HEK293 (cell line): Measurements from ENCODE around the gene BBC3.

Experiments used
- GFI1B ChIP-seq: fragments of 450-650 bp; formaldehyde crosslinking; IDR thresholded peaks from 2 replicates; pipeline ENCODE4 v1.5.1; 2016; ENCODE audit warnings: missing biosample characterization, missing genetic modification characterization
- GLI4 ChIP-seq: fragments of 450-650 bp; formaldehyde crosslinking; IDR thresholded peaks from 2 replicates; pipeline ENCODE4 v1.5.1; 2016; ENCODE audit warnings: missing biosample characterization, missing genetic modification characterization
- KLF8 ChIP-seq: fragments of 450-650 bp; formaldehyde crosslinking; IDR thresholded peaks from 2 replicates; pipeline ENCODE4 v1.5.1; 2016; ENCODE audit warnings: missing biosample characterization, missing genetic modification characterization
- KLF9 ChIP-seq: fragments of 450-650 bp; formaldehyde crosslinking; IDR thresholded peaks from 2 replicates; pipeline ENCODE4 v1.5.1; 2016; ENCODE audit warnings: missing biosample characterization, missing genetic modification characterization, low read depth
- SP3 ChIP-seq: fragments of 450-650 bp; formaldehyde crosslinking; IDR thresholded peaks from 2 replicates; pipeline ENCODE4 v1.5.1; 2016; ENCODE audit warnings: missing biosample characterization, missing genetic modification characterization
- ZBTB20 ChIP-seq: fragments of 450-650 bp; formaldehyde crosslinking; IDR thresholded peaks from 2 replicates; pipeline ENCODE4 v1.5.1; 2016; ENCODE audit warnings: missing biosample characterization, missing genetic modification characterization
- ZNF114 ChIP-seq: fragments of 450-650 bp; formaldehyde crosslinking; IDR thresholded peaks from 2 replicates; pipeline ENCODE4 v1.5.0; 2017; ENCODE audit warnings: missing biosample characterization, missing genetic modification characterization
- ZNF24 ChIP-seq: fragments of 450-650 bp; formaldehyde crosslinking; IDR thresholded peaks from 2 replicates; pipeline ENCODE4 v1.5.1; 2016; ENCODE audit warnings: missing biosample characterization, missing genetic modification characterization
- ZNF335 ChIP-seq: fragments of 450-650 bp; formaldehyde crosslinking; conservative IDR thresholded peaks from 2 replicates; pipeline ENCODE4 v1.5.1; 2016; ENCODE audit warnings: missing biosample characterization, missing genetic modification characterization
- ZNF501 ChIP-seq: fragments of 450-650 bp; formaldehyde crosslinking; IDR thresholded peaks from 2 replicates; pipeline ENCODE4 v1.5.1; 2016; ENCODE audit warnings: missing biosample characterization, missing genetic modification characterization
- ZNF624 ChIP-seq: fragments of 450-650 bp; formaldehyde crosslinking; IDR thresholded peaks from 2 replicates; pipeline ENCODE4 v1.5.1; 2017; ENCODE audit warnings: missing biosample characterization, missing genetic modification characterization
- ZNF792 ChIP-seq: fragments of 450-650 bp; formaldehyde crosslinking; IDR thresholded peaks from 2 replicates; pipeline ENCODE4 v1.5.1; 2016; ENCODE audit warnings: missing biosample characterization, missing genetic modification characterization
- TF ChIP-seq, protein P1 (sequence below): fragments of 450-650 bp; formaldehyde crosslinking; IDR thresholded peaks from 2 replicates; pipeline ENCODE4 v1.5.1; 2016; ENCODE audit warnings: missing biosample characterization, missing genetic modification characterization
- TF ChIP-seq, protein P2 (sequence below): fragments of 450-650 bp; formaldehyde crosslinking; IDR thresholded peaks from 2 replicates; pipeline ENCODE4 v1.5.1; 2016; ENCODE audit warnings: missing biosample characterization, missing genetic modification characterization
- TF ChIP-seq, protein P3 (sequence below): fragments of 450-650 bp; formaldehyde crosslinking; IDR thresholded peaks from 2 replicates; pipeline ENCODE4 v1.5.1; 2017; ENCODE audit warnings: missing biosample characterization, missing genetic modification characterization
- TF ChIP-seq, protein P4 (sequence below): fragments of 450-650 bp; formaldehyde crosslinking; IDR thresholded peaks from 2 replicates; pipeline ENCODE4 v1.5.1; 2016; ENCODE audit warnings: missing biosample characterization, missing genetic modification characterization
- TF ChIP-seq, protein P5 (sequence below): fragments of 450-650 bp; formaldehyde crosslinking; IDR thresholded peaks from 2 replicates; pipeline ENCODE4 v1.5.1; 2016; ENCODE audit warnings: missing biosample characterization, missing genetic modification characterization
- TF ChIP-seq, protein P6 (sequence below): fragments of 450-650 bp; formaldehyde crosslinking; IDR thresholded peaks from 2 replicates; pipeline ENCODE4 v1.5.1; 2016; ENCODE audit warnings: missing biosample characterization, missing genetic modification characterization
- TF ChIP-seq, protein P7 (sequence below): fragments of 450-650 bp; formaldehyde crosslinking; IDR thresholded peaks from 2 replicates; pipeline ENCODE4 v1.5.1; 2016; ENCODE audit warnings: missing biosample characterization, missing genetic modification characterization

Gene BBC3

DNA sequence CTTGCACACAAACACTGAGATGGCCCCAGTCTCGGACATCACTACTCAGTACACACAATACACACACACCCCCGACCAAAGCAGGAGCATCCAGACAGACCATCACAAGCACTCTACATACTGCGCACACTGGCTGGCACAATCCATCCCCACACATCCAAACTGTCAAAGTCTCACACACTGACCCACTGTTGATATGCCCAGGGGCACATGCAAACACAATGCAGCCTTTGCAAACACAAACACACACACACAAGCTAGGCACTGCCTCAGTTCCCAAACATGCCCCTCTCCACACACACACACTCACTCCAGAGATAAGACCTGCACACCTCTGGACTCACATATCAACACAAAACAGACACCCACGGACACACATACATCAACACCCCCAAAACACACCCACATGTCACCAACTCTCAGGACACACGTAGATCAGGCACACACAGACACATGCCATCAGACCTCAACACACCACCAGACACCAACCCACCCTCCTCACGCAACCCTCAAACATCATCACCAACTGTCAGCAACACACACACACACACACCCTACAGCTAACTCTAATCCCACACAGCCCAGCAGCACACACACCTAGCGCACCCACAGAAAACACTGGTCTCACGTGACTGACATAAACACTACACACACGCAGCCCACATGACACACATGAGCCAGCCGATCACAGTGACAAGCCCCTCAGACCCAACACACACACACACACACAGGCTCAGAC lies 1.9 kb downstream of the BBC3 start (continued):
- TF ChIP-seq ZNF114 (tag by site-specific recombination) (peak; percentile 69; the same call in 1 of the 2 replicates), GFI1B (tag by site-specific recombination) (0 out of 2 replicates have a peak, but pooled peaks have one; percentile 5), ZNF335 (tag by site-specific recombination) (peak; percentile 71; the same call in 1 of the 2 replicates), GLI4 (0 out of 2 replicates have a peak, but pooled peaks have one; percentile 23), ZNF792 (0 out of 2 replicates have a peak, but pooled peaks have one; percentile 65), ZNF24 (tag by site-specific recombination) (no peak), ZNF501 (tag by site-specific recombination) (peak; percentile 51; the same call in 1 of the 2 replicates), KLF9 (tag by site-specific recombination) (peak; percentile 91), ZNF624 (no peak), KLF8 (tag by site-specific recombination) (peak; percentile 76), ZBTB20 (tag by site-specific recombination) (0 out of 2 replicates have a peak, but pooled peaks have one; percentile 7), SP3 (no peak)
- TF ChIP-seq, protein P1, sequence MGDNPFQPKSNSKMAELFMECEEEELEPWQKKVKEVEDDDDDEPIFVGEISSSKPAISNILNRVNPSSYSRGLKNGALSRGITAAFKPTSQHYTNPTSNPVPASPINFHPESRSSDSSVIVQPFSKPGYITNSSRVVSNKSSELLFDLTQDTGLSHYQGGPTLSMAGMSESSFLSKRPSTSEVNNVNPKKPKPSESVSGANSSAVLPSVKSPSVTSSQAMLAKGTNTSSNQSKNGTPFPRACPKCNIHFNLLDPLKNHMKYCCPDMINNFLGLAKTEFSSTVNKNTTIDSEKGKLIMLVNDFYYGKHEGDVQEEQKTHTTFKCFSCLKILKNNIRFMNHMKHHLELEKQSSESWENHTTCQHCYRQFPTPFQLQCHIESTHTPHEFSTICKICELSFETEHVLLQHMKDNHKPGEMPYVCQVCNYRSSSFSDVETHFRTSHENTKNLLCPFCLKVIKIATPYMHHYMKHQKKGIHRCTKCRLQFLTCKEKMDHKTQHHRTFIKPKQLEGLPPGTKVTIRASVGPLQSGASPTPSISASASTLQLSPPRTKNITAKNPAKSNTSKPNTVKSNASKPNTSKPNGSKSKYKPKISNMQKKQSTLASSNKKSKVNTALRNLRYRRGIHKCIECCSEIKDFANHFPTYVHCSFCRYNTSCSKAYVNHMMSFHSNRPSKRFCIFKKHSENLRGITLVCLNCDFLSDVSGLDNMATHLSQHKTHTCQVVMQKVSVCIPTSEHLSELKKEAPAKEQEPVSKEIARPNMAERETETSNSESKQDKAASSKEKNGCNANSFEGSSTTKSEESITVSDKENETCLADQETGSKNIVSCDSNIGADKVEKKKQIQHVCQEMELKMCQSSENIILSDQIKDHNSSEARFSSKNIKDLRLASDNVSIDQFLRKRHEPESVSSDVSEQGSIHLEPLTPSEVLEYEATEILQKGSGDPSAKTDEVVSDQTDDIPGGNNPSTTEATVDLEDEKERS (tag by site-specific recombination) = peak; percentile 91
- TF ChIP-seq, protein P2, sequence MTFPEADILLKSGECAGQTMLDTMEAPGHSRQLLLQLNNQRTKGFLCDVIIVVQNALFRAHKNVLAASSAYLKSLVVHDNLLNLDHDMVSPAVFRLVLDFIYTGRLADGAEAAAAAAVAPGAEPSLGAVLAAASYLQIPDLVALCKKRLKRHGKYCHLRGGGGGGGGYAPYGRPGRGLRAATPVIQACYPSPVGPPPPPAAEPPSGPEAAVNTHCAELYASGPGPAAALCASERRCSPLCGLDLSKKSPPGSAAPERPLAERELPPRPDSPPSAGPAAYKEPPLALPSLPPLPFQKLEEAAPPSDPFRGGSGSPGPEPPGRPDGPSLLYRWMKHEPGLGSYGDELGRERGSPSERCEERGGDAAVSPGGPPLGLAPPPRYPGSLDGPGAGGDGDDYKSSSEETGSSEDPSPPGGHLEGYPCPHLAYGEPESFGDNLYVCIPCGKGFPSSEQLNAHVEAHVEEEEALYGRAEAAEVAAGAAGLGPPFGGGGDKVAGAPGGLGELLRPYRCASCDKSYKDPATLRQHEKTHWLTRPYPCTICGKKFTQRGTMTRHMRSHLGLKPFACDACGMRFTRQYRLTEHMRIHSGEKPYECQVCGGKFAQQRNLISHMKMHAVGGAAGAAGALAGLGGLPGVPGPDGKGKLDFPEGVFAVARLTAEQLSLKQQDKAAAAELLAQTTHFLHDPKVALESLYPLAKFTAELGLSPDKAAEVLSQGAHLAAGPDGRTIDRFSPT (tag by site-specific recombination) = peak; percentile 62; the same call in 1 of the 2 replicates
- TF ChIP-seq, protein P3, sequence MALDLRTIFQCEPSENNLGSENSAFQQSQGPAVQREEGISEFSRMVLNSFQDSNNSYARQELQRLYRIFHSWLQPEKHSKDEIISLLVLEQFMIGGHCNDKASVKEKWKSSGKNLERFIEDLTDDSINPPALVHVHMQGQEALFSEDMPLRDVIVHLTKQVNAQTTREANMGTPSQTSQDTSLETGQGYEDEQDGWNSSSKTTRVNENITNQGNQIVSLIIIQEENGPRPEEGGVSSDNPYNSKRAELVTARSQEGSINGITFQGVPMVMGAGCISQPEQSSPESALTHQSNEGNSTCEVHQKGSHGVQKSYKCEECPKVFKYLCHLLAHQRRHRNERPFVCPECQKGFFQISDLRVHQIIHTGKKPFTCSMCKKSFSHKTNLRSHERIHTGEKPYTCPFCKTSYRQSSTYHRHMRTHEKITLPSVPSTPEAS = peak; percentile 94
- TF ChIP-seq, protein P4, sequence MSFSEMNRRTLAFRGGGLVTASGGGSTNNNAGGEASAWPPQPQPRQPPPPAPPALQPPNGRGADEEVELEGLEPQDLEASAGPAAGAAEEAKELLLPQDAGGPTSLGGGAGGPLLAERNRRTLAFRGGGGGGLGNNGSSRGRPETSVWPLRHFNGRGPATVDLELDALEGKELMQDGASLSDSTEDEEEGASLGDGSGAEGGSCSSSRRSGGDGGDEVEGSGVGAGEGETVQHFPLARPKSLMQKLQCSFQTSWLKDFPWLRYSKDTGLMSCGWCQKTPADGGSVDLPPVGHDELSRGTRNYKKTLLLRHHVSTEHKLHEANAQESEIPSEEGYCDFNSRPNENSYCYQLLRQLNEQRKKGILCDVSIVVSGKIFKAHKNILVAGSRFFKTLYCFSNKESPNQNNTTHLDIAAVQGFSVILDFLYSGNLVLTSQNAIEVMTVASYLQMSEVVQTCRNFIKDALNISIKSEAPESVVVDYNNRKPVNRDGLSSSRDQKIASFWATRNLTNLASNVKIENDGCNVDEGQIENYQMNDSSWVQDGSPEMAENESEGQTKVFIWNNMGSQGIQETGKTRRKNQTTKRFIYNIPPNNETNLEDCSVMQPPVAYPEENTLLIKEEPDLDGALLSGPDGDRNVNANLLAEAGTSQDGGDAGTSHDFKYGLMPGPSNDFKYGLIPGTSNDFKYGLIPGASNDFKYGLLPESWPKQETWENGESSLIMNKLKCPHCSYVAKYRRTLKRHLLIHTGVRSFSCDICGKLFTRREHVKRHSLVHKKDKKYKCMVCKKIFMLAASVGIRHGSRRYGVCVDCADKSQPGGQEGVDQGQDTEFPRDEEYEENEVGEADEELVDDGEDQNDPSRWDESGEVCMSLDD = peak; percentile 97
- TF ChIP-seq, protein P5, sequence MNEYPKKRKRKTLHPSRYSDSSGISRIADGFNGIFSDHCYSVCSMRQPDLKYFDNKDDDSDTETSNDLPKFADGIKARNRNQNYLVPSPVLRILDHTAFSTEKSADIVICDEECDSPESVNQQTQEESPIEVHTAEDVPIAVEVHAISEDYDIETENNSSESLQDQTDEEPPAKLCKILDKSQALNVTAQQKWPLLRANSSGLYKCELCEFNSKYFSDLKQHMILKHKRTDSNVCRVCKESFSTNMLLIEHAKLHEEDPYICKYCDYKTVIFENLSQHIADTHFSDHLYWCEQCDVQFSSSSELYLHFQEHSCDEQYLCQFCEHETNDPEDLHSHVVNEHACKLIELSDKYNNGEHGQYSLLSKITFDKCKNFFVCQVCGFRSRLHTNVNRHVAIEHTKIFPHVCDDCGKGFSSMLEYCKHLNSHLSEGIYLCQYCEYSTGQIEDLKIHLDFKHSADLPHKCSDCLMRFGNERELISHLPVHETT = peak; percentile 61
- TF ChIP-seq, protein P6, sequence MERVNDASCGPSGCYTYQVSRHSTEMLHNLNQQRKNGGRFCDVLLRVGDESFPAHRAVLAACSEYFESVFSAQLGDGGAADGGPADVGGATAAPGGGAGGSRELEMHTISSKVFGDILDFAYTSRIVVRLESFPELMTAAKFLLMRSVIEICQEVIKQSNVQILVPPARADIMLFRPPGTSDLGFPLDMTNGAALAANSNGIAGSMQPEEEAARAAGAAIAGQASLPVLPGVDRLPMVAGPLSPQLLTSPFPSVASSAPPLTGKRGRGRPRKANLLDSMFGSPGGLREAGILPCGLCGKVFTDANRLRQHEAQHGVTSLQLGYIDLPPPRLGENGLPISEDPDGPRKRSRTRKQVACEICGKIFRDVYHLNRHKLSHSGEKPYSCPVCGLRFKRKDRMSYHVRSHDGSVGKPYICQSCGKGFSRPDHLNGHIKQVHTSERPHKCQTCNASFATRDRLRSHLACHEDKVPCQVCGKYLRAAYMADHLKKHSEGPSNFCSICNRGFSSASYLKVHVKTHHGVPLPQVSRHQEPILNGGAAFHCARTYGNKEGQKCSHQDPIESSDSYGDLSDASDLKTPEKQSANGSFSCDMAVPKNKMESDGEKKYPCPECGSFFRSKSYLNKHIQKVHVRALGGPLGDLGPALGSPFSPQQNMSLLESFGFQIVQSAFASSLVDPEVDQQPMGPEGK = peak; percentile 74
- TF ChIP-seq, protein P7, sequence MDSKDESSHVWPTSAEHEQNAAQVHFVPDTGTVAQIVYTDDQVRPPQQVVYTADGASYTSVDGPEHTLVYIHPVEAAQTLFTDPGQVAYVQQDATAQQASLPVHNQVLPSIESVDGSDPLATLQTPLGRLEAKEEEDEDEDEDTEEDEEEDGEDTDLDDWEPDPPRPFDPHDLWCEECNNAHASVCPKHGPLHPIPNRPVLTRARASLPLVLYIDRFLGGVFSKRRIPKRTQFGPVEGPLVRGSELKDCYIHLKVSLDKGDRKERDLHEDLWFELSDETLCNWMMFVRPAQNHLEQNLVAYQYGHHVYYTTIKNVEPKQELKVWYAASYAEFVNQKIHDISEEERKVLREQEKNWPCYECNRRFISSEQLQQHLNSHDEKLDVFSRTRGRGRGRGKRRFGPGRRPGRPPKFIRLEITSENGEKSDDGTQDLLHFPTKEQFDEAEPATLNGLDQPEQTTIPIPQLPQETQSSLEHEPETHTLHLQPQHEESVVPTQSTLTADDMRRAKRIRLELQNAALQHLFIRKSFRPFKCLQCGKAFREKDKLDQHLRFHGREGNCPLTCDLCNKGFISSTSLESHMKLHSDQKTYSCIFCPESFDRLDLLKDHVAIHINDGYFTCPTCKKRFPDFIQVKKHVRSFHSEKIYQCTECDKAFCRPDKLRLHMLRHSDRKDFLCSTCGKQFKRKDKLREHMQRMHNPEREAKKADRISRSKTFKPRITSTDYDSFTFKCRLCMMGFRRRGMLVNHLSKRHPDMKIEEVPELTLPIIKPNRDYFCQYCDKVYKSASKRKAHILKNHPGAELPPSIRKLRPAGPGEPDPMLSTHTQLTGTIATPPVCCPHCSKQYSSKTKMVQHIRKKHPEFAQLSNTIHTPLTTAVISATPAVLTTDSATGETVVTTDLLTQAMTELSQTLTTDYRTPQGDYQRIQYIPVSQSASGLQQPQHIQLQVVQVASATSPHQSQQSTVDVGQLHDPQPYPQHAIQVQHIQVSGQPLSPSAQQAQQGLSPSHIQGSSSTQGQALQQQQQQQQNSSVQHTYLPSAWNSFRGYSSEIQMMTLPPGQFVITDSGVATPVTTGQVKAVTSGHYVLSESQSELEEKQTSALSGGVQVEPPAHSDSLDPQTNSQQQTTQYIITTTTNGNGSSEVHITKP = peak; percentile 77
